22Rv1 (cell line): Measurements from ENCODE around the gene ZNF384.

ENCODE experiments used
- H3K27ac ChIP-seq: fragments of 450-650 bp; 2 replicates; pipeline ENCODE4 v1.5.1; 2017
- CTCF ChIP-seq: fragments of 450-650 bp; IDR thresholded peaks from 2 replicates; pipeline ENCODE4 v1.5.1; 2017; ENCODE audit warnings: mild to moderate bottlenecking
- ZFX ChIP-seq: fragments of 450-650 bp; IDR thresholded peaks from 2 replicates; pipeline ENCODE4 v1.6.1; 2017; ENCODE audit warnings: antibody characterized with exemption, borderline replicate concordance

The ZNF384 gene

GRCh38 chr12:6688999-6689882 is at the start of gene ZNF384:
Gene ZNF384, minus strand, starts transcription at chr12:6689375. Its CDS starts 9,855 bp downstream, at chr12:6679520.
- TF ChIP-seq CTCF (no peak), ZFX (no peak)
- peak within 1 kb of the TSS; percentile 98 for H3K27ac ChIP-seq

- TF ChIP-seq ZFX (no peak), CTCF (no peak)
- H3K27ac ChIP-seq: no peak overlapping the region
Measured at GRCh38 chr12:6736754-6737153, 47.6 kb upstream of the ZNF384 start.

GRCh38 chr12:6735448-6736191 is 46.4 kb upstream of the ZNF384 start:
- H3K27ac ChIP-seq: peak overlapping the region; percentile 38
- peak; percentile 98 for TF ChIP-seq CTCF
- TF ChIP-seq ZFX: no peak

- H3K27ac ChIP-seq: no peak overlapping the region
- no peak for TF ChIP-seq ZFX
Measured at GRCh38 chr12:6734506-6735387, 45.6 kb upstream of the ZNF384 start.

- TF ChIP-seq ZFX (no peak), CTCF (no peak)
Measured at GRCh38 chr12:6730169-6730568, 41.0 kb upstream of the ZNF384 start.

GRCh38 chr12:6729186-6729585 is 40.0 kb upstream of the ZNF384 start:
- no peak overlapping the region for H3K27ac ChIP-seq
- TF ChIP-seq ZFX: no peak
- TF ChIP-seq CTCF: no peak

More at GRCh38 chr12:6730169-6730568, 41.0 kb upstream of the ZNF384 start:
- H3K27ac ChIP-seq: no peak overlapping the region

GRCh38 chr12:6725350-6725749 is 36.2 kb upstream of the ZNF384 start:
- TF ChIP-seq CTCF (no peak), ZFX (no peak)
- H3K27ac ChIP-seq: peak overlapping the region; percentile 86; the same call in 1 of the 2 replicates
